H1 (cell line): ENCODE results near the gene APMAP.

ENCODE experiments used
- CTCF ChIP-seq, 3 experiments: IDR thresholded peaks; 1 replicate in 2 of 3; 2 replicates in 1 of 3; pipeline versions ENCODE4 v1.5.1 to v1.6.1; 2011; ENCODE audit warnings: low read length in 3 of 3, mild to moderate bottlenecking in 3 of 3, inconsistent platforms in 2 of 3, low read depth in 1 of 3, moderate library complexity in 1 of 3; ENCODE audit not compliant: insufficient read depth in 1 of 3; ENCODE audit errors: control extremely low read depth in 1 of 3
- EP300 ChIP-seq, 2 experiments: IDR thresholded peaks; 1 replicate in 1 of 2; 2 replicates in 1 of 2; pipeline ENCODE4 v1.6.1; 2011 to 2012; ENCODE audit warnings: low read depth in 2 of 2, low read length in 2 of 2, mild to moderate bottlenecking in 2 of 2, borderline replicate concordance in 1 of 2, inconsistent platforms in 1 of 2, moderate library complexity in 1 of 2
- EZH2 ChIP-seq: fragments of 200-600 bp; sonication (generic); IDR thresholded peaks from 2 replicates; pipeline ENCODE4 v1.7.1; 2012; ENCODE audit warnings: low read depth, mild to moderate bottlenecking, moderate library complexity, low read length, inconsistent platforms; ENCODE audit not compliant: severe bottlenecking
- POLR2A ChIP-seq, 2 experiments: IDR thresholded peaks; 1 replicate in 1 of 2; 2 replicates in 1 of 2; pipeline ENCODE4 v1.6.1; 2011; ENCODE audit warnings: low read depth in 2 of 2, low read length in 2 of 2, mild to moderate bottlenecking in 2 of 2; ENCODE audit errors: control extremely low read depth in 1 of 2
- POLR2AphosphoS5 ChIP-seq: IDR thresholded peaks from 2 replicates; pipeline ENCODE4 v1.6.1; 2011; ENCODE audit warnings: low read depth, low read length
- RFX5 ChIP-seq: IDR thresholded peaks from 2 replicates; pipeline ENCODE4 v1.6.1; 2011; ENCODE audit warnings: low read depth, low read length, improper control_type of control experiment, borderline replicate concordance
- SAP30 ChIP-seq: fragments of 300-600 bp; sonication (generic); IDR thresholded peaks from 2 replicates; pipeline ENCODE4 v1.7.1; 2012; ENCODE audit warnings: low read length, moderate library complexity, mild to moderate bottlenecking, inconsistent platforms; ENCODE audit not compliant: insufficient read depth, insufficient replicate concordance

- TF ChIP-seq POLR2AphosphoS5 (no peak), RFX5 (no peak), EZH2 (no peak), EP300 (IDR thresholded peaks at IDR 0.05; ENCODE audit: borderline replicate concordance in 1 of 2, low read depth in 2 of 2, low read length in 2 of 2) (no peak), CTCF (IDR thresholded peaks at IDR 0.05; ENCODE audit: control extremely low read depth in 1 of 3, insufficient read depth in 1 of 3, low read depth in 1 of 3, low read length in 3 of 3) (no peak), POLR2A (IDR thresholded peaks at IDR 0.05; ENCODE audit: control extremely low read depth in 1 of 2, low read depth in 2 of 2, low read length in 2 of 2) (no peak), SAP30 (no peak)
These were observed 10.5 kb upstream of the APMAP start for GRCh38 chr20:25003002-25003401.
